Measurements from ENCODE around the gene CDRT4.
"Not testable (repeated sequence)": the region's sequence is repeated elsewhere in the genome, so short reads cannot be mapped to it uniquely, and the experiment has no call there.

Gene CDRT4

GRCh38 chr17:15467592-15467991 lies at the start of gene CDRT4:
CDRT4 (minus strand) TSS chr17:15467621; CDS start chr17:15440238, 27,383 bp downstream.
- no peak for DNase-seq

DNA sequence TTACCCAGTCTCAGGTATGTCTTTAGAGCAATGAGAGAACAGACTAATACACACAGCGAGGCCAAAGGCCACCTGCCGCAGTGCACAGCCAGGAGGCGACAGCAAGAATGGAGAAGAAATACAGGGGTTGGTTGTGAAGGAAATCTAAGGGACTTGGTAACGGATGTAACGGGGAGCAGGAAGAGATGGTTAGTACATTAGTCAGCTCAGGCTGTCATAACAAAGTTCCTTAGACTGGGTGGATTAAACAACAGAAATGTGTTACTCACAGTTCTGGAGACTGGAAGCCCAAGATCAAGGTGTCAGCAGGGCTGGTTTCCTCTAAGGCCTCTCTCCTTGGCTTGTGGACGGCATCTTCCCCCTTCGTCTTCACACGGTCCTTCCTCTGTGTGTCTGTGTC lies 48.7 kb upstream of the CDRT4 start:
- DNase-seq = no peak

- DNase-seq = no peak
Observed at GRCh38 chr17:15514469-15514868, 47.0 kb upstream of the CDRT4 start.

- DNase-seq = no peak
Observed at GRCh38 chr17:15513856-15514459, 46.5 kb upstream of the CDRT4 start.

DNA sequence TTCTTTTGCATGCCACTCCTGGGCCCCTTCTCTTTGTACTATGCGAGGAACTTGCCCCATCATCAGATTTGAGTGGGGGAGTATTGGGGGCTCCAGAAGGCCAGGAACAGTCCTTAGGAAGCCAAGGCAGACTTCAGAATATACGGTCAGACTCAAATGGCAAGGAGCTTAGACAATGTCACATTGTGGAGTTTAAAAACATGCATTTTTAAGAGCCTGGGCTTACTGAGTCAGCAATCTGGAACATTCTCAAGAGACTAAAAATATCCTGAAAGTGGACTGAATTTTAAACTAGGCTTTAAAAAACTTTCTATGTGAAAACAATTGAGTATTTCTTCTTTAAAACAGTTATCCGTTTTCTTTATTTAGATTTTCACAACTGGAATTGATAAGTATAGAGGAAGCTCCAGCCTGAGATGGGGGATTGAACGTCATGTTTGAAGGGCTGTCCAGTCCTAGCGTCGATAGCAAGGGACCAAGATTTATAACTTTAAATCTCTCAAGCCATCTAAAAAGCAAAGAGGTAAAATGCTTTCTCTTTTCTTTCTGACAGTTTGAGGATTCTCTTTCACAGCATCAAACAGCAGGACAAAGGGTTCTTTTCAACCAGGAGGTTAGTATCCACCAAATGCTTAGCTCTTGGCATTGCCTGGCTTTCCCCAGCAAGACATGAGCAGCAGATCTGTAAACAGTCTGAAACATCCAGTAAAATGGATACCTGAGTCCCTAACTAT lies 45.8 kb upstream of the CDRT4 start:
- DNase-seq = no peak

DNA sequence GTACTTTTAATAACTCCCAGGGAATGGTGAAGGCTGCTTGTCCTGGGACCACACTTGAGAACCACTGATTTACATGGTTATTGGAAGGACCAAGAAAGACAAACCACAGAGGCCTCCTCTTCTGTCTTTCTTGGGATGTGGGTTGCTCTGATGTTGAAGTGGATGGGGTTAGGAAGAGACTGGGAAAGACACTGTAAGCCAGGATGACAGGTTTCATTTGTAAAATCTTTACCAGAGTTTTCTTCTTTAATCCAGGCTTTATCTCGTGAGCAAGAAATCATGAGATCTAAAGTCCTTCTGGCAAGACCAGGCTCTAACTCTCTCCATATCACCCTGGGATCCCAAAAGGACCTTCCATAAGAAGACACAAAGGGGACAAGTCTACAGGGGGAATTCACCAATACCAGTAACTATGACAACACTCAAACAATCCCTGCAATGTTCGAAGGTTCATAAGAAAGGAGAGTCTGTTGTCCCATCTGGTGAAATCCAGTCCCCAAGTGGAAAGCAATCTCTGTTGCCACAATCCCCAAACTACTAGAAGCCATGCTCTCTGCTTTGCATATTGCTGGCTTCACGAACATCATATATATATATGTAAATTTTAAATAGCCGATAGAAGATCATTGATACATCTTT lies 44.8 kb upstream of the CDRT4 start:
- no peak for DNase-seq

- peak; percentile 64 for DNase-seq
Observed at GRCh38 chr17:15511142-15511541, 43.7 kb upstream of the CDRT4 start.

GRCh38 chr17:15510361-15510760 lies 42.9 kb upstream of the CDRT4 start:
- no peak for DNase-seq

DNA sequence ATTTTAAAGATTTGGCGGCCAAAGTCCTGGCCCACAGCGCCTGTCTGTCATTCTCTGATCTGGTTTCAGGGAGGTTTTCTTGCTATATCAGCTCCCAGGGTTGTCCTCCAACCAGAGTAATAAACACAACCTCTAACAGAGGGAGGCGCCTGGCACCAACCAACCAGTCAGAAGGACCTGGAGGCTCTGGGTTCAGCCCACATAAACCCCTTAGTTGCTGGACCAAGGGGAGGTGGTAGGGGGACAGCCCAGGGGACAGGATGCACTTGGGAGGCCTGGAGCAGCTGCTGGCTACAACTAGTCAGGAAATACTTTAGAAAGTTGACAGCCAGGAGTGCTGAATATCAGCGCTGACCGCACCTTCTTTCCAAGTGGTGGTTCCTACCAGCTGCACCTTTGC lies 41.7 kb upstream of the CDRT4 start:
- no peak for DNase-seq

GRCh38 chr17:15508466-15508865 lies 41.0 kb upstream of the CDRT4 start:
- no peak for DNase-seq

DNA sequence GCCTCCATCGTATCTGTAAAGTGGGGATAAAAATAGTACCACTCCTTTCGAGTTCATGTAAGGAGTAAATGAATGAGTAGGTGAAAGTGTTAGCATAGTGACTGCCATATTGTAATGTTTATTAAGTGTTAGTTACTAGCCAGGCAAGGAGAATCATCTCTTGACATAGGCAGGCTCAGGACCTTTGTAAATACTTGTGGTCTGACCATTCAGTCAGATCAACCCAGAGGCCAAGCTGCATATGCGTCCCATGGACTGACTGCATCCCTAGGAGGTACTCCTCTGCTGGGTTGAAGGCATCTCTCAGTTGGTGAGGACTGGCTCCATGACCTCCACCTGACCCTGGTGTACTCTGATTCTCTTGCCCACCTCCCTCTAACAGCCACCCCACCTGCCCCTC lies 40.5 kb upstream of the CDRT4 start:
- no peak for DNase-seq

DNA sequence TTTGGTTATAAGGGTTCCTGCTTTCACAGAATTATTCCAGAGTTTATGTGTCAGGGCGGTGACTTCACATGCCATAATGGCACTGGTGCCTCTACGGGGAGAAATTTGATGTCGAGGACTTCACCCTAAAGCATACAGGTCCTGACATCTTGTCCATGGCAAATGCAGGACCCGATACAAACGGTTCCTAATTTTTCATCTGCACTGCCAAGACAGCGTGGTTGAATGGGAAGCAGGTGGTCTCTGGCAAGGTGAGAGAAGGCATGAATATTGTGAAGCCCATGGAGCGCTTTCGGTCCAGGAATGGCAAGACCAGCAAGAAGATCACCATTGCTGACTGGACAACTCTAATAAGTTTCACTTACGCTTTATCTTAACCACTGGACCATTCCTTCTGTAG lies 39.6 kb upstream of the CDRT4 start:
- DNase-seq = no peak

DNA sequence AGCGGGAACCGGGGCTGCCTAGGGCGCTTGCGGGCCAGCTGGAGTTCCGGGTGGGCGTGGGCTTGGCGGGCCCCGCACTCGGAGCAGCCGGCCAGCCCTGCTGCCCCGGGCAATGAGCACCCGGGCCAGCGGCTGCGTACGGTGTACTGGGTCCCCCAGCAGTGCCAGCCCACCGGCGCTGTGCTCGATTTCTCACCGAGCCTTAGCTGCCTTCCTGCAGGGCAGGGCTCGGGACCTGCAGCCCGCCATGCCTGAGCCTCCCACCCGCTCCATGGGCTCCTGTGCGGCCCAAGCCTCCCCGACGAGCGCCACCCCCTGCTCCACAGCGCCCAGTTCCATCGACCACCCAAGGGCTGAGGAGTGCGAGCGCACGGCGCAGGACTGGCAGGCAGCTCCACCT lies 38.3 kb upstream of the CDRT4 start:
- not testable (repeated sequence) for DNase-seq

DNA sequence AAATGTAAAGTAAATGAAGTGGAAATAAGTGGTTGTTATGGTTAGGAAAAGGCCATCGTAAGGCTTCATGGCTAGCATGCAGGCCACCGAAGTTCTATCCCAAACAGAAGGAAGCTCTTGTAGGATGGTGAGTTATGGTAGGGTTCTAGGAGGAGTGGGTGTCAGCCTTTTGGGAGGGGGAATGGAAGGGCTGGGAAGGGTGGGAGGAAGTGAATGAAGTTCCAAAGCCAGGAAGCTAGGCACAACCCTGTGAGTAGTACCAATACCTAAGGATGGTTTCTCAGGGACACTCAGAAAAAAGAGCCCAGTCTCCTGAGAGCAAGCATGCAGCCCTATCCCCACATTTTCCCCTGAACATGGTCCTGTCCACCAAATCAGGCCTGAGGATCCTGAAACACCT lies 36.3 kb upstream of the CDRT4 start:
- DNase-seq = no peak

DNA sequence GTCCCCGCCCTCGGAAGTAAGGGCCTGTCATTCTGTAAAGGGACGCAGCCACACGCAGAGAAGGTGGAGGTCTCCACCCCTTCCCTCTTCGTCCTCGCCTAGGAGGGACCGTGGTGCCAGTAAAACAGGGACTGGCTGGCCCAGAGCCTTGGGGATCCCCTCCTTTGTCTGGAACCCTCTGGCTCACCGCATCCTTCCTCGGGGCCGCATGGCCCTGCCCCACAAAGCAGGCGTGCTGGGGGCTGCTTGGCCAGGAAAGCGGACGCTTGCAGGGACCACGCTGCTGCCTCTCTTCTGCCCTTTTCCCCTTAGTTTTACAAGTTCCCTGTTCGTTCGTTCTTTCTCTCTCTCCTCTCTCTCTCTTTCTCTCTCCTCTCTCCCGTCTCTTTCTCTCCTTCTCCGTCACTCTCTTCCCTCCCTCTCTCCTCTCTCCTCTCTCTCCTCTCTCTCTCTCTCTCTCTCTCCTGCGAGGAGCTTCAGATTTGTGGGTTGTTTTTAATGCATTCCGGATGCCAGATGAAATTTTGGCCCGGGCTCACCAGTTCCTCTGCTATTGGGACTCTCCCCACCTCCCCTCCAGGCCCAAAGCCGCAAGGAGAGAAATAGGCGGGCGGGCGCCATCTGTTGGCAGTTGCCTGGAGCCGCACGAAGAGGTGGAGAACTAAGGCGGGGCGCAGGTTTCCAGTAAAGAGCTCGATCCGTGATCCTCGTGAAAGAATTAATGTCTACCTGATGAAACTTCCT lies 35.1 kb upstream of the CDRT4 start:
- peak; percentile 83 for DNase-seq

DNA sequence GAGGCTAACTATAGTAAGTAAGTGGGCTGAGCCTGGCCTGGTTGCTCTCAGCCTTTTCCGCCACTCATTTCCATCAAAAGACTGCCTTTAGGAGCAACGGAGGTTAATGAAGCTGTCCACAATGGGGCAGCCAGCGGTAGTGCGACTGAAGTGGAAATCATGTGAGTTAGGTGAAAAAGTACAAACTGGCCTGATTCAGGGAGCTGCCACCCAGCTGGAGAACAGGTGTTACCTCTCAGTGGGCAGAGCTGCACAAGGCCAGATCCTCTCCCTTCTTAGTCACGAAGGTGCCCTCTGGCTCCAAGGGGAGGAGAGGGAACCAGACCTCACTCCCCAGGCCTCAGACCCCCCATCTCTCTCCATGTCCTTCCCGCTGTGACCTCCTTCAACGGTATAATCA lies 34.4 kb upstream of the CDRT4 start:
- DNase-seq = no peak

- no peak for DNase-seq
Observed at GRCh38 chr17:15501282-15501681, 33.9 kb upstream of the CDRT4 start.

- DNase-seq = no peak
Observed at GRCh38 chr17:15498107-15498506, 30.7 kb upstream of the CDRT4 start.

DNA sequence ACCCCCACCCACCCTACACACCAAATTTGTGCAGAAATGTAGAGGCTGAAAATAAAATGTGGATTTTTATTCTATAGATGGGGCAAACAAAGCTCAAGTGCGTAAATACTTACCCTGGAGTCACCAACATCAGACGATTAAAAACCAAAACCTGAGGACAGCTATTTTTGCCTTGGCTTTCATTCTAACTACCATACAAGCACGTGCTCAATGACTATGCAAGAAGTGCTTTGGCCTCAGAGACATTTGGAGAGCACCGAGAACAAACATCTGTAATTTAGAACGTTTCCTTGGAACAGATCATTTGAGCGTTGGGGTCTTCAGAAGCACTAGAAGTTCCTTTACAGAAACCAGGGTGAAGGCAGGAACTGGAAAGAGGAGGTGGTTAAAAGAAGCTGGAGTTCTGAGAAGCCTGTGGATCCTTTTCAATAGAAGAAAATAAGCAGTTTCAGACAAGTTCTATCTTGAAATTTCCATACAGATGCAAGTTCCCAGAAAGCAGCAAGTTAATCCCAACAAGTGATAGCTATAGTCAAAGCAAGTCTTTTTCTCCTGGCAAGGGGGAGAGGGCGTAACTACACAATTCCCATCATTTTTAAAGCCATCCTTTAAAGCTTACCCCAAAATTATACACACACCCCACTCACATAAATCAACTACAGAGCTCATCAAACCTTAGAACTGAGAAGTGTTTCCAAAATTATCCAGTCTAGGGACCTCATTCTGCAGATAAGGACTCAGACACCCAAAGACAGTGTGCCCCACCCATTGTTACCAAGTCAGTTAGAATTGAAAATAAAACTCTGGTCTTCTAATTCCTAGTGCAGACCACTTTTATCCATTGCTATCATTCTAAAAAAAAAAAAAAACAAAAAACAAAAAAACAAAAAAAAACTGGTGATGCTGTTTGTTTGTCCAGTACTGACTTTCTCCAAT lies 29.6 kb upstream of the CDRT4 start:
- no peak for DNase-seq

DNA sequence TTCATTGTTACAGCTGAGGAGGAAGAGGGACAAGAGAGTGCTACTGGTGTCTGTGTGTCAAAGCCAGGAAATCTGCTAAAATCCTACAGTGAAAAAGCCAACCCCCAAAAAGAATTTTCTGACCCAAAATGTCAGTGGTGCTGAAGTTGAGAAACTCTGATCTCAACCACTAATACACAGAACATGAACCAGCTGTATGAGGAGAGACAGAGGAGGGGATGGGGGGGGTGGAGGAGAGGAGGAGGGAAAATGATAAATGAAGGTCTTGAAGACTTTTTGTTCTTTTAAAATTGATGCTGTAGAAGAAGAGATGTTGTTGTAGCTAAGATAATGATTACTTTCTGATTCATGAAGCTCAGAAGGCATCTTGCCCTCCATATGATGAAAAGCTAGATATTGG lies 27.4 kb upstream of the CDRT4 start:
- DNase-seq = no peak

GRCh38 chr17:15493693-15494035 lies 26.2 kb upstream of the CDRT4 start:
- no peak for DNase-seq

All from inflammatory macrophage treated with lipopolysaccharide for 4 hours (primary cell).